ENCODE data around the gene ZNHIT1.
A peak's percentile ranks its signal among the peaks of the same experiment; 100 is the strongest.

Gene ZNHIT1

GRCh38 chr7:101170617-101171441, 47.1 kb upstream of the ZNHIT1 start:
- TF ChIP-seq FOXM1 (IDR thresholded peaks at IDR 0.05; ENCODE audit: borderline replicate concordance) (no peak), FOXK2 (IDR thresholded peaks at IDR 0.05) (no peak), BHLHE40 (IDR thresholded peaks at IDR 0.05; ENCODE audit: borderline replicate concordance) (no peak), ARNT (IDR thresholded peaks at IDR 0.05) (no peak), NFRKB (IDR thresholded peaks at IDR 0.05) (no peak), HDGF (IDR thresholded peaks at IDR 0.05; ENCODE audit: borderline replicate concordance) (no peak), LEF1 (IDR thresholded peaks at IDR 0.05; ENCODE audit: borderline replicate concordance) (no peak), SUZ12 (IDR thresholded peaks at IDR 0.05) (no peak)
- ChIA-PET POLR2A (interaction anchor here (0.9 kb wide), 1 partner anchor 12 kb away, joined by 3 read pairs; no protein-coding TSS in a partner anchor), CTCF (interaction anchor here (0.6 to 1.6 kb wide), 4 partner anchors 14 to 1127 kb away, joined by 3 to 11 read pairs (median 4); no protein-coding TSS in a partner anchor)
- no peak for DNase-seq (ENCODE audit: extremely low spot score)

GRCh38 chr7:101171442-101171837, 46.5 kb upstream of the ZNHIT1 start:
- ChIA-PET POLR2A (interaction anchor here (1.2 kb wide), 1 partner anchor 11 kb away, joined by 4 read pairs; no protein-coding TSS in a partner anchor), CTCF (interaction anchor here (1.6 kb wide), 1 partner anchor 28 kb away, joined by 11 read pairs; no protein-coding TSS in a partner anchor)
- no peak for DNase-seq (ENCODE audit: extremely low spot score)
- TF ChIP-seq HDGF (IDR thresholded peaks at IDR 0.05; ENCODE audit: borderline replicate concordance) (no peak), SUZ12 (IDR thresholded peaks at IDR 0.05) (no peak), CTBP1 (IDR thresholded peaks at IDR 0.05; ENCODE audit: borderline replicate concordance) (no peak), TARDBP (IDR thresholded peaks at IDR 0.05) (no peak), BHLHE40 (IDR thresholded peaks at IDR 0.05; ENCODE audit: borderline replicate concordance) (no peak), L3MBTL2 (conservative IDR thresholded peaks at IDR 0.05) (no peak), ARNT (IDR thresholded peaks at IDR 0.05) (no peak), PKNOX1 (IDR thresholded peaks at IDR 0.05) (no peak)

GRCh38 chr7:101172005-101172853, 45.7 kb upstream of the ZNHIT1 start:
- DNase-seq (ENCODE audit: extremely low spot score): no peak
- no peak for TF ChIP-seq LEF1 (IDR thresholded peaks at IDR 0.05; ENCODE audit: borderline replicate concordance)
- TF ChIP-seq FOXK2 (IDR thresholded peaks at IDR 0.05): no peak
- TF ChIP-seq L3MBTL2 (conservative IDR thresholded peaks at IDR 0.05): no peak
- no peak for TF ChIP-seq ZNF384 (IDR thresholded peaks at IDR 0.05)
- no peak for TF ChIP-seq CTBP1 (IDR thresholded peaks at IDR 0.05; ENCODE audit: borderline replicate concordance)
- TF ChIP-seq NFRKB (IDR thresholded peaks at IDR 0.05): no peak
- TF ChIP-seq ELF4 (IDR thresholded peaks at IDR 0.05): no peak
- TF ChIP-seq ARNT (IDR thresholded peaks at IDR 0.05): no peak
- TF ChIP-seq BHLHE40 (IDR thresholded peaks at IDR 0.05; ENCODE audit: borderline replicate concordance): no peak
- no peak for TF ChIP-seq PKNOX1 (IDR thresholded peaks at IDR 0.05)
- TF ChIP-seq HDGF (IDR thresholded peaks at IDR 0.05; ENCODE audit: borderline replicate concordance): no peak
- no peak for TF ChIP-seq TARDBP (IDR thresholded peaks at IDR 0.05)

GRCh38 chr7:101172854-101173751, 44.9 kb upstream of the ZNHIT1 start:
- ChIA-PET CTCF (interaction anchor here (0.5 to 2.0 kb wide), 4 partner anchors 19 to 144 kb away, joined by 3 to 15 read pairs (median 4); no protein-coding TSS in a partner anchor), POLR2A (interaction anchor here (0.5 to 1.7 kb wide), 9 partner anchors 8 to 1161 kb away, joined by 3 to 16 read pairs (median 3); partner anchors contain the start of genes PLOD3, UFSP1, VGF and ZNHIT1)
- TF ChIP-seq SUZ12 (IDR thresholded peaks at IDR 0.05): no peak
- no peak for DNase-seq (ENCODE audit: extremely low spot score)

More at GRCh38 chr7:101172005-101172853, 45.7 kb upstream of the ZNHIT1 start:
- ChIA-PET POLR2A (interaction anchor here (1.2 kb wide), 1 partner anchor 10 kb away, joined by 4 read pairs; no protein-coding TSS in a partner anchor), CTCF (no interaction called here)

- CTCF ChIA-PET: interaction anchor here (0.5 to 2.0 kb wide), 6 partner anchors 16 to 143 kb away, joined by 3 to 15 read pairs (median 4); no protein-coding TSS in a partner anchor
- POLR2A ChIA-PET: interaction anchor here (0.5 to 1.7 kb wide), 9 partner anchors 8 to 1162 kb away, joined by 3 to 16 read pairs (median 3); partner anchors contain the start of genes PLOD3, UFSP1, VGF and ZNHIT1
- no peak for TF ChIP-seq SUZ12 (IDR thresholded peaks at IDR 0.05)
- DNase-seq (ENCODE audit: extremely low spot score): peak; percentile 86
These were observed 44.2 kb upstream of the ZNHIT1 start for GRCh38 chr7:101173752-101174244.

- TF ChIP-seq FOXM1 (IDR thresholded peaks at IDR 0.05; ENCODE audit: borderline replicate concordance): no peak
- no peak for TF ChIP-seq SP1 (IDR thresholded peaks at IDR 0.05)
- no peak for TF ChIP-seq ZNF384 (IDR thresholded peaks at IDR 0.05)
- TF ChIP-seq TARDBP (IDR thresholded peaks at IDR 0.05): no peak
- no peak for TF ChIP-seq ARNT (IDR thresholded peaks at IDR 0.05)
- no peak for TF ChIP-seq FOXA1 (IDR thresholded peaks at IDR 0.05)
- CTCF ChIA-PET: interaction anchor here (1.1 to 2.0 kb wide), 4 partner anchors 16 to 108 kb away, joined by 3 to 15 read pairs (median 6); no protein-coding TSS in a partner anchor
- POLR2A ChIA-PET: interaction anchor here (0.7 to 1.7 kb wide), 4 partner anchors 8 to 108 kb away, joined by 3 to 16 read pairs (median 4); partner anchors contain the start of genes PLOD3 and ZNHIT1
- DNase-seq (ENCODE audit: extremely low spot score): no peak
These were observed 43.6 kb upstream of the ZNHIT1 start for GRCh38 chr7:101174322-101174854.

Measured in HEK293T (cell line).